K562 (cell line): Measurements from ENCODE around the gene MCCC2. TPM values are rescaled to one million over a fixed set of nuclear protein-coding genes. Genes with fewer than 3 reads are reported as not detected.

Experiments
- polyA plus RNA-seq, 8 experiments: library from polyadenylated mRNA; depleted of rRNA in 4 of 8; stranded (reverse) in 5 of 8; unstranded in 3 of 8; fragments of >200 nt; fragmentation: Nextera tagmentation in 2 of 8; fragmentation: Illumina TruSeq in 1 of 8; extraction: Ambion mirVana in 2 of 8; extraction: Trizol in 1 of 8; gene quantifications; 2 replicates each; pipeline versions ENCODE4 v1.2.1 to v1.2.3, GENCODE V29; 2011 to 2014; ENCODE audit warnings: inconsistent platforms in 1 of 8, missing spikeins in 1 of 8
- small RNA-seq: library from RNA; depleted of rRNA; stranded (forward); fragments of <200 nt; gene quantifications from one replicate; pipeline ENCODE3, GENCODE V24; 2014
- total RNA-seq, 7 experiments: library from RNA; depleted of rRNA in 6 of 7; stranded (reverse); fragments of >200 nt in 6 of 7; fragmentation: Illumina TruSeq in 2 of 7; extraction: Trizol in 2 of 7; gene quantifications; 2 replicates each; pipeline versions ENCODE4 v1.2.1 to v1.2.3, GENCODE V29; 2011 to 2021; ENCODE audit warnings: low replicate concordance in 1 of 7

Gene MCCC2
- total and polyA plus RNA-seq, 9 of the 15 experiments (the other 6 are each of a cell fraction or from before 2014, with no cell fraction given), result 17.1 to 77.9 (median 52.5) TPM

Small RNA genes within 50 kb of the gene (small RNA-seq; reads per million reads assigned to genes)
- not detected for gene HMGN1P12

Other genes with a start within 250 kb of the MCCC2 start
- gene BDP1, start 131.7 kb upstream of the MCCC2 start, total RNA-seq (2014; rRNA removed), result 21.1 and 23.9 TPM in 2 replicates
- gene BDP1, start 131.7 kb upstream of the MCCC2 start, total RNA-seq (2014; rRNA removed; fragmentation: Illumina TruSeq; extraction: Trizol), result 39.1 and 45.4 TPM in 2 replicates
- gene BDP1, start 131.7 kb upstream of the MCCC2 start, total RNA-seq (2015; rRNA removed; fragmentation: Illumina TruSeq; extraction: Trizol), result 42.0 and 47.3 TPM in 2 replicates
- gene BDP1, start 131.7 kb upstream of the MCCC2 start, total RNA-seq (2021), result 23.7 and 24.0 TPM in 2 replicates
- gene BDP1, start 131.7 kb upstream of the MCCC2 start, polyA plus RNA-seq (2011; rRNA removed), result 16.7 and 22.7 TPM in 2 replicates
- 19.9 and 25.8 TPM in 2 replicates for gene BDP1, start 131.7 kb upstream of the MCCC2 start, polyA plus RNA-seq (2014; fragmentation: Illumina TruSeq; extraction: Trizol)
- gene BDP1, start 131.7 kb upstream of the MCCC2 start, polyA plus RNA-seq (2014; fragmentation: Nextera tagmentation; extraction: Ambion mirVana), result 1 to 10 TPM; 6.9 to 7.9 TPM
- gene BDP1, start 131.7 kb upstream of the MCCC2 start, polyA plus RNA-seq (2014; rRNA removed), result 16.8 and 17.2 TPM in 2 replicates
- gene CARTPT, start 131.9 kb downstream of the MCCC2 start, total RNA-seq (2014; rRNA removed), result not detected in 2 replicates
- gene CARTPT, start 131.9 kb downstream of the MCCC2 start, total RNA-seq (2014; rRNA removed; fragmentation: Illumina TruSeq; extraction: Trizol), result not detected in 2 replicates
- gene CARTPT, start 131.9 kb downstream of the MCCC2 start, total RNA-seq (2015; rRNA removed; fragmentation: Illumina TruSeq; extraction: Trizol), result not detected in 2 replicates
- gene CARTPT, start 131.9 kb downstream of the MCCC2 start, total RNA-seq (2021), result not detected in 2 replicates
- not detected in 2 replicates for gene CARTPT, start 131.9 kb downstream of the MCCC2 start, polyA plus RNA-seq (2011; rRNA removed)
- not detected in 2 replicates for gene CARTPT, start 131.9 kb downstream of the MCCC2 start, polyA plus RNA-seq (2014; fragmentation: Illumina TruSeq; extraction: Trizol)
- not detected for gene CARTPT, start 131.9 kb downstream of the MCCC2 start, polyA plus RNA-seq (2014; fragmentation: Nextera tagmentation; extraction: Ambion mirVana)
- not detected in 2 replicates for gene CARTPT, start 131.9 kb downstream of the MCCC2 start, polyA plus RNA-seq (2014; rRNA removed)